ENCODE results near the gene METAP1D. TPM values are rescaled to one million over a fixed set of nuclear protein-coding genes. Genes with fewer than 3 reads are reported as not detected.

METAP1D gene
- total RNA-seq, 2 experiments from 2014 or later = 4.9 to 5.5 TPM

DNA sequence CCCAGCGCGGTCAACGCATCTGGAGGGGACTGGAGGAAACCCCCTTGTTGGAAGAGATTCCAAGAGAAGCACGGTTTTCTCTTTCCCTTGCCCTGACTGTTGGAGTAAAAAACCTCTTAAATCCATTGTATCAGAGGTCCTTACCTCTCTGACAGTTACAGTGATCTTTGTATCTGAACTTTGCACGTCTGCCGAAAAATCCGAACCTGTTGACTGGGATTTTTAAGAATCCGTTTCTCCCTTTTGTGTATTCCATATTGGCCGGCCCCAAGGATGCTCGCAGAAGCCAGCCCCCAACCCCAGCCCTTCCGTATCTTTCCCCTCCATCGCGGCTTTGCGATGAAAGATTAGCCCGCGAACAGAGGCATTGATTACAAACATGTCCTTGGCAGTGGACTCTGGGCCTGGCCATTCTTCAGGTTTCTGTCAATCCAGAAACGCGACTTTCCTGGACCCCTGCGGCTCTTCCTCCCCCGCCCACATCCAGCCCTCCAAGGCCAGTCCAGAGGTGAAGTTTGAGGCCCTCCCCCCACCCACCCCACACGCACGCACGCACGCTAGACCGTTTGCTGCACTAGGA is 81.0 kb downstream of the METAP1D start:
- no peak for DNase-seq
- Mint-ChIP-seq H3K4me3 (peak overlapping the region; percentile 28), H3K4me1 (peaks cover 39% of the 10 kb centered on the region), H3K27ac (peak overlapping the region; percentile 65), H3K27me3 (peaks cover 82% of the 10 kb centered on the region), H3K36me3 (ENCODE audit: low read depth) (peaks cover 11% of the 10 kb centered on the region), H3K9me3 (no peaks in the 10 kb centered on the region)
- ChIA-PET POLR2A (no interaction called here), CTCF (interaction anchor here (0.9 kb wide), 1 partner anchor 19 kb away, joined by 3 read pairs; no protein-coding TSS in a partner anchor)

DNA sequence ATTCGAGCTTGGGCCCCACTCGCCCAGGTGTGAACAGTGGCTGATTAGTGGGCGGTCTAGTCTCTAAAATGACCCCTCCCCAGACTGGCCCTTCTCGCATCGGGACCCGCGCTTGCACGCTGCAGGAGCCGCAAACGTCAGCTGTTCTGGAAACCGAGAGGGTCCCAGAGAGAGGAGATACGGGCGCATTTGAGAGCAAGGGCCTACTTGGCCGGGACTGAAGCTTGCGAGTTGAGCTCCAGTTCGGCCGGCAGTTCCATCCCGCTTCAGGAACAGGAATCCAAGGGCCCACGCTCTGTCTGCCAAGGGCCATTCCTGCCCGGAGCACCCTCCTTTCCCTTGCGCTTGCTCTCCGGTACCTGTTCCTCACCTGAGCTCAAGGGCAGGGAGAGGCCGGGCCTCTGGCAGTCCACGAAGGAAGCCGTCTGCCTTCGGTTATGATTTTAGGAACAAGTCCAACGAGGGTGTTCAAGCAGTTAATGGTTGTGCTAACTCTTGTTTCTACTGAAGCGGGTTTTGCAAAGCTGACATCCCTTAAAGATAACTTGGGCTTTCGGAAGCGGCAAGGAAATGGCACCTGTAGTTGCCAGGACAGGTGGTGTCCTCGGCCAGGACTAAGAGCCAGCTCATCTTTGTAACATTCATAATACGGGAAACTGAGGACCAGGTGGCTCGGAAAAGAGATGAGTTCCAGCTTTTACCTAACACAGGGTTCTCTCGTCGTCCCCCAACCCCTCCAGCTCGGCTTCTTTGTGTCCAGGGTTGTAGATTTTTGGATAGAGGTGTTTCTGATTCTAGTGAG is 81.7 kb downstream of the METAP1D start:
- CTCF ChIA-PET = interaction anchor here (0.6 to 1.3 kb wide), 4 partner anchors 18 to 40 kb away, joined by 3 read pairs; partner anchors contain the start of gene DLX2
- DNase-seq = no peak
- Mint-ChIP-seq H3K27me3 (peaks cover 86% of the 10 kb centered on the region), H3K36me3 (ENCODE audit: low read depth) (peaks cover 11% of the 10 kb centered on the region), H3K27ac (no peak overlapping the region), H3K4me1 (peaks cover 45% of the 10 kb centered on the region), H3K9me3 (no peaks in the 10 kb centered on the region), H3K4me3 (no peak overlapping the region)
- POLR2A ChIA-PET = no interaction called here

DNA sequence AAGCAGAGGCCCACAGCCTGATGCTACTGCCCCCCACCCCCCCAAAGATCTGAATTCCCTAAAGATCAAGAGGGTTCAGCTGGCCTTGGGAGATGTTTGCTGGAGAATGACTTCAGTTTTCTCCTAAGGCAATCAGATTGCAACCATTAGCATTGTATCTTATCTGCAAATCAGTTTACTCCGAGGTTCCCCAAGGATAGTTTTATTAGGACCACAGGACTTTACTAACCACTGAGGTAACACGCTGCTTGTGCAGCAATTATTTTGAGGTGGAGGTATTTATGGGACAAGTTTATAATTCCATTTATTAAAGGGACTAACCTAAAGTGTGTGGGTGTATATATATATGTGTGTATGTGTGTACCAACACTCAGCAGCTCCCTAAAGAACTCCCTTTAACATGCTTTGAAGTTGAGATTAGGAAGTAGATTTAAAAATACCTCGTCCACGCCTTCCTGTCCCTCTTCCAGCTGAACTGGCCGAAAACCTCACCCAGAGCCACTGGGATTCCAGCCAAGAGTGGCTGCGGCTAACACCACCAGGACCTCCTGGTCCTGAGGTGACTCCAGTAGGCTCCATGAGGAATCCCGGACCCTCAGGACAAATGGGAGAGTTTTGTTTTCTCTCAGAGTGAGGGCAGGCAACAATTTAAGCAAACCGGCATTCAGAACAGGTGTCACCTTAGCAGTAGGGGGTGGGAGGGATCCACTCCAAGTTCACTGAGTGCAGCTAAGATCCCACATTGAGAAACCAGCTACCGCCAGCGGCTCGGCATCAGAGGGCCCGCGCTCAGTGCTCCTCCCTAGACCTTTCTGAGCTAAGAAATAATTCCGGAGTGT is 82.6 kb downstream of the METAP1D start:
- Mint-ChIP-seq H3K27ac (peak overlapping the region; percentile 41), H3K9me3 (no peaks in the 10 kb centered on the region), H3K27me3 (peaks cover 89% of the 10 kb centered on the region), H3K4me1 (peaks cover 54% of the 10 kb centered on the region), H3K36me3 (ENCODE audit: low read depth) (peaks cover 11% of the 10 kb centered on the region), H3K4me3 (no peak overlapping the region)
- ChIA-PET CTCF (interaction anchor here (0.5 to 2.0 kb wide), 9 partner anchors 11 to 470 kb away, joined by 3 to 6 read pairs (median 3); partner anchors contain the start of gene DLX2), POLR2A (no interaction called here)
- DNase-seq = no peak

DNA sequence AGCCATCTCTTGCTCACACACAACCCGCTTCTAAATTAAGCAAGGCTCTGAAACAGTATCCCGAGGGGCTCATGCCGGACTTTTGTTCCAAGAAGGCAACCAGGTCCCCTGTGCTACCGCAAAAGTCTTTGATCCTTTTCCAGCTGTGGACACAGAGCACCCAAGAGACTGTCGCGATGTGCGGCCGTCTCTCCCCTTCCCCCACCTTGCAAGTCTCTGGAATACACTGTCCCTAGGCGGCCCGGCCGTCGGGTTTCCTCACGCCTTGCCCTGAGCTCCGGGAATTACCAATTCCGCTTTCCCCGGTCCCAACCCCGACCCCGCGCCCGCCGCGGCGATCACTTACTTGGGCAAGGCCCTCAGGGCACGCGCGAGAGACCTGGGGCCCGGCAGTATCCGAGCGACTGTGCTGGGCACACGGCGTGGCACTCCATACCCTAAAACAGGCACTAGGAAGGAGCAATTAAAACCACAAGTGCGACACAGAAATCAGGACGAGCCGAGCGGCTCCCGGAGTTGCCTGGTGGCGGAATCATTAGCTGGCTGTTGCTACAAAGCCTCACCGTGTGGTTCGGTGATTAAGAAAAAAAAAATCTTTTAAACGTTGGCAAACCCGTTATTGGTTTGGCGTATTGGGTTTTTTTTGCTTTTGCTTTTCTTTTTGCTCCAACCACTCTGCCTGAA is 83.3 kb downstream of the METAP1D start:
- H3K4me1 Mint-ChIP-seq = peaks cover 60% of the 10 kb centered on the region
- ChIA-PET POLR2A (no interaction called here), CTCF (interaction anchor here (0.7 to 2.0 kb wide), 6 partner anchors 10 to 470 kb away, joined by 3 to 6 read pairs (median 4); no protein-coding TSS in a partner anchor)
- H3K27ac Mint-ChIP-seq = peak overlapping the region; percentile 41
- DNase-seq = no peak
- H3K27me3 Mint-ChIP-seq = peaks cover 93% of the 10 kb centered on the region
- H3K36me3 Mint-ChIP-seq (ENCODE audit: low read depth) = peaks cover 11% of the 10 kb centered on the region
- H3K9me3 Mint-ChIP-seq = no peaks in the 10 kb centered on the region
- peak overlapping the region; percentile 57 for H3K4me3 Mint-ChIP-seq

DNA sequence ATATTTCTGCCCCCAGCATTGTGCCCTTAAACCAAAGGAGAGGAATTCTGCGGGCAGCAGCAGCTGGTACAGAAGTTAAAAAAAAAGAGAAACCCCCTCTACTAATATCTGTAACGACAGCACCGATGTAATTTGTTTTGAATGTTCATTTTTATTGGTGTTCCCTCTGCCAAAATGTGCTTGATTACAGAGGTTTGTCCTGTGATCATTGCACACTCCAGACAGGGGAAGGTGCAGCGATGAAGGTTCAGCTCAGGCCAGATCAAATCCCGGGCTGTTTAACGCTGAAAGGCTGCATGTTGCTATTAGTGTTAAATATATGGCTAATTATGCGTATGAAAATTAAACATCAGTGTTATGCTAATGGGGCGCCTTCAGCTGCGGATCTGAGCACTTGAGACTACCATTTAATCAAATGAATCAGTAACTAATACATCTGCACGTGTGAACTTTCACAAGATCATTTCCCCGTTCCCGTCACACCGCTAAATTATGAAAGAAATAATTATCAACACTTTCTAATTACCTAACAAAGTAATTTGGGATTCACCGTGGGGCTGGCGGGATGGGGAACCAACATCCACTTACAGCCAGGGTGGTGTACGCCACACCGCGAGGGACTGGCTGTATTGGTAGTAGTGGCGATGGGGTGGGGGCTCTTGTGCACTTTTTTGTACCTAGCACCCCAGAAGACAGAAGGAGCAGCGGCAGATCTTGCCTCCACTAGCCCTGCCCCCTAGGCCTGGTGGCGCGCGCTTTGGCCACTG is 84.1 kb downstream of the METAP1D start:
- H3K4me1 Mint-ChIP-seq = peaks cover 66% of the 10 kb centered on the region
- DNase-seq = no peak
- ChIA-PET CTCF (interaction anchor here (1.3 to 2.0 kb wide), 2 partner anchors 9 to 16 kb away, joined by 5 to 6 read pairs; no protein-coding TSS in a partner anchor), POLR2A (no interaction called here)
- H3K36me3 Mint-ChIP-seq (ENCODE audit: low read depth) = peaks cover 12% of the 10 kb centered on the region
- peaks cover 95% of the 10 kb centered on the region for H3K27me3 Mint-ChIP-seq
- H3K27ac Mint-ChIP-seq = peak overlapping the region; percentile 69
- H3K9me3 Mint-ChIP-seq = no peaks in the 10 kb centered on the region
- peak overlapping the region; percentile 57 for H3K4me3 Mint-ChIP-seq

DNA sequence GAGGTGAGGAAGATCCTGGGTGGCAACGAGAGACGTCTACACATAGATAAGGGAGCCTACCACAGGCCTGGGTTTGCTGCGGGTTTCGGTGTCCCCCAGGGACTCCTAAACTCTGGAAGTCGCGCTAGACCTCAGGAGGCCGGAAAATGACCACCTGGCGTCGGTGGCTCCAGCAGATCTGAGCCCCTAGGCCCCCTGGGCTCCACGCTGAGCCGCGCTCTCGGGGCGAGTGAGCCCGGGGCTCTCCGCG is 84.6 kb downstream of the METAP1D start:
- POLR2A ChIA-PET = no interaction called here
- peak overlapping the region; percentile 55 for H3K27ac Mint-ChIP-seq
- no peak for DNase-seq
- CTCF ChIA-PET = interaction anchor here (2.0 to 2.7 kb wide), 2 partner anchors 15 to 22 kb away, joined by 6 to 8 read pairs; no protein-coding TSS in a partner anchor
- H3K4me3 Mint-ChIP-seq = peak overlapping the region; percentile 57
- peaks cover 95% of the 10 kb centered on the region for H3K27me3 Mint-ChIP-seq
- H3K4me1 Mint-ChIP-seq = peaks cover 66% of the 10 kb centered on the region
- H3K36me3 Mint-ChIP-seq (ENCODE audit: low read depth) = peaks cover 12% of the 10 kb centered on the region
- H3K9me3 Mint-ChIP-seq = no peaks in the 10 kb centered on the region

DNA sequence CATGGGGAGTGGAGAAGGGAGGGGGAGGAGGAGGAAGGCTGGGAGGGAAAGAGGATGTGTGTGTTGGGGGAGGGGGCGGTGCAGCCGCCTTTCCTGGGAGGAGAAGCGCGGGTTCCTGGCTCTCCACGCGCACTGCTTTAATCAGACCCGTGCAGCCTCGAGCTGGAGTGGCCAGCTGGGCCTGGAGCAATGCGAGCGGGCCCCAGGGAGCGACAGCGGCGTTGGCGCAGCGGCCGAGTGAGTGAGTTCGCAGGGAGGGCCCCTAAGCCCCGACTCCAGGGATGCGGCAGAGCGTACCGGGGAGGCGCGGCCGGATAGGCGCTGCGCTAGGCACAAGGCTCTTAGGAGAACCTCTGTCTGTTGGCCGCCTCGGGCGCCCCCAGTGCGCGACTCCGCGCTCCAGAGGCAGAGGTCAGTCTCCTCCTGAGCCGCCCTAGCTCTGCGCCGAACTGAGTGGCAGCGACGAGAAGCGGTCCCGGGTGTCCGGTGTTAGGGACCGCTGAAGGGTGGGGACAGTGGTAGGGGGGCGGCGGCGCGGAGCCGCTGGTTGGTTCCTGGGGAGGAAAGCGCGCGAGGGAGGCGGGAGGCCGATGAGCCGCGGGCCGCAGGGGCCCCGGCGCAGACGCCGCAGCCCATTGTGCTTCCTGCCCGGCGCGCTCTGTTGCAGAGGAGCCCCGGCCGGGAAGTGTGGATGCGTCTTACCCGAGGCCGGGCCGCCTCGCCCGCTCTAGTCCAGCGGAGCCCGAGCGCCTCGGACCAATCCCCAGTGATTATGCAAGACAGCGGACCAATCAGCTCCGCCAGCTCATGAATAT is 85.1 kb downstream of the METAP1D start:
- CTCF ChIA-PET = interaction anchor here (0.6 to 2.7 kb wide), 4 partner anchors 17 to 466 kb away, joined by 3 to 8 read pairs (median 3); partner anchors contain the start of gene DLX2
- H3K9me3 Mint-ChIP-seq = no peaks in the 10 kb centered on the region
- peaks cover 12% of the 10 kb centered on the region for H3K36me3 Mint-ChIP-seq (ENCODE audit: low read depth)
- peak; percentile 53 for DNase-seq
- H3K4me1 Mint-ChIP-seq = peaks cover 66% of the 10 kb centered on the region
- H3K27me3 Mint-ChIP-seq = peaks cover 95% of the 10 kb centered on the region
- H3K27ac Mint-ChIP-seq = no peak overlapping the region
- POLR2A ChIA-PET = no interaction called here
- peak overlapping the region; percentile 57 for H3K4me3 Mint-ChIP-seq

DNA sequence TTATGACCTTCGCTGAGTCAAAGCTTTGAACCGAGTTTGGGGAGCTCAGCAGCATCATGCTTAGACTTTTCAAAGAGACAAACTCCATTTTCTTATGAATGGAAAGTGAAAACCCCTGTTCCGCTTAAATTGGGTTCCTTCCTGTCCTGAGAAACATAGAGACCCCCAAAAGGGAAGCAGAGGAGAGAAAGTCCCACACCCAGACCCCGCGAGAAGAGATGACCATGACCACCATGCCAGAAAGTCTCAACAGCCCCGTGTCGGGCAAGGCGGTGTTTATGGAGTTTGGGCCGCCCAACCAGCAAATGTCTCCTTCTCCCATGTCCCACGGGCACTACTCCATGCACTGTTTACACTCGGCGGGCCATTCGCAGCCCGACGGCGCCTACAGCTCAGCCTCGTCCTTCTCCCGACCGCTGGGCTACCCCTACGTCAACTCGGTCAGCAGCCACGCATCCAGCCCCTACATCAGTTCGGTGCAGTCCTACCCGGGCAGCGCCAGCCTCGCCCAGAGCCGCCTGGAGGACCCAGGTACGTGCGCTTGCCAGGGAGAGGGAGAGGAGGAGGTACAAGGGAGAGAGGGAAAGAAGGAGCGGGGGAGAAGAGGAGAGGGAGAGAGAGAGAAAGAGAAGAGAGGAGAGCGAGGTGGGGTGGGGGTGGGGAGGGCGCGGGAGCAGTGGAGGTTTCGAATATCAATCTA is 85.9 kb downstream of the METAP1D start, which contains the start of gene DLX1:
Gene DLX1 (plus strand): TSS at position 48 of the 700 bp plus-strand sequence. CDS start 171 bp downstream, at position 219.
- Mint-ChIP-seq H3K27me3 (peaks cover 95% of the 10 kb centered on the region), H3K27ac (peak within 1 kb of the TSS; percentile 71)
- POLR2A ChIA-PET = no interaction called here

DNA sequence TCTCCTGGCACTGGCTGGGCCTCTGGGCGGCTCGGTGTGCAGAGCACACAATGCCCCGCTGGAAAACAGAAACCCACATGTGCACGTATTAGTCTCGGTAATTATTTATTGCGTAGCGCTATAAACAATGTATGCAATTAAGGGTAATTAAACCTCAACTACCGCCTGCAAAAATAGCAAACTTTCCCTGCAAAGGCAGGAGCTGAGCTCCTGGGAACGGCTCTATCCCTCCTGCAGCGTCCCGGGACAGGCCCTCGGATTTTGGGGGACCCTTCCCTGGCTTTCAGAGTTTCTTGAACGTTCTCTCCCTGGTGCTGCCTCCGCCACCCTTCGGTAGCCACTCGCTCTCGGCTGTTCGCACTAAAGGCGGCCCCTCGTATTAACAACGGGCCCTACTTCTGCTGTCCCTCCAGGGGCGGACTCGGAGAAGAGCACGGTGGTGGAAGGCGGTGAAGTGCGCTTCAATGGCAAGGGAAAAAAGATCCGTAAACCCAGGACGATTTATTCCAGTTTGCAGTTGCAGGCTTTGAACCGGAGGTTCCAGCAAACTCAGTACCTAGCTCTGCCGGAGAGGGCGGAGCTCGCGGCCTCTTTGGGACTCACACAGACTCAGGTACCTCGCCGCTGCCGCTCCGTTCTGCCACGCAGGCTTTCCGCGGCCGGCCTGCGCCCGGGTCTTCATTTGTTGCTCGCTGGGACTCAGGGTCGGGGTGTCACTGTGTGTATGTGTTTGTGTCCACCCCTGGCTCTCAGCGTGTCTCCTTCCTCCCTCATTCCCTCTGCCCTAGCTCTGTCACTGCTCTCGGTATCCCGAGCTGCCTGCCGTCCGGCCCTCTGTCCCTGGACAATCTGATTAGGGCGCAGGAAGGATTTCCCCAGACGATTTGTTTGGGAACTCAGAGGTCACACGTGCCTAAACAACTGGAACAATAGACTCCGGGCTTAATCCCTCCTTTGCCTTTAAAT is 86.8 kb downstream of the METAP1D start:
- H3K27me3 Mint-ChIP-seq = peaks cover 94% of the 10 kb centered on the region
- peak overlapping the region; percentile 57 for H3K4me3 Mint-ChIP-seq
- ChIA-PET POLR2A (no interaction called here), CTCF (interaction anchor here (1.0 to 2.7 kb wide), 4 partner anchors 10 to 20 kb away, joined by 3 to 9 read pairs (median 6); no protein-coding TSS in a partner anchor)
- DNase-seq = peak; percentile 65
- H3K27ac Mint-ChIP-seq = peak overlapping the region; percentile 81
- H3K36me3 Mint-ChIP-seq (ENCODE audit: low read depth) = peaks cover 6% of the 10 kb centered on the region
- peaks cover 64% of the 10 kb centered on the region for H3K4me1 Mint-ChIP-seq
- H3K9me3 Mint-ChIP-seq = no peaks in the 10 kb centered on the region

More for the DNA sequence above, 85.9 kb downstream of the METAP1D start, which contains the start of gene DLX1:
- H3K4me1 Mint-ChIP-seq = peaks cover 66% of the 10 kb centered on the region
- H3K9me3 Mint-ChIP-seq = no peaks in the 10 kb centered on the region
- CTCF ChIA-PET = interaction anchor here (0.6 to 2.7 kb wide), 6 partner anchors 12 to 467 kb away, joined by 3 to 9 read pairs (median 3); partner anchors contain the start of gene DLX2
- peak within 1 kb of the TSS; percentile 57 for H3K4me3 Mint-ChIP-seq
- peak; percentile 6 for DNase-seq
- peaks cover 9% of the 10 kb centered on the region for H3K36me3 Mint-ChIP-seq (ENCODE audit: low read depth)
